GM18498 (cell line): ENCODE data around the gene SETBP1.
A peak's percentile ranks its signal among the peaks of the same experiment; 100 is the strongest.
"Not testable (repeated sequence)": the region's sequence is repeated elsewhere in the genome, so short reads cannot be mapped to it uniquely, and the experiment has no call there.

ENCODE experiments used
- ATAC-seq: cut with Tn5 transposase; IDR thresholded peaks from one replicate; pipeline ENCODE4 v1.9.1; 2021; ENCODE audit warnings: mild to moderate bottlenecking, moderate library complexity; ENCODE audit not compliant: unreplicated experiment

Gene SETBP1

GRCh38 chr18:44788334-44788733 lies 107.6 kb downstream of the SETBP1 start:
- no peak for ATAC-seq

- no peak for ATAC-seq
Observed at GRCh38 chr18:44789710-44790109, 109.0 kb downstream of the SETBP1 start.

GRCh38 chr18:44790860-44791259 lies 110.2 kb downstream of the SETBP1 start:
- ATAC-seq, result no peak

- ATAC-seq, result no peak
Observed at GRCh38 chr18:44791520-44791919, 110.8 kb downstream of the SETBP1 start.

- ATAC-seq, result no peak
Observed at GRCh38 chr18:44792456-44793061, 111.9 kb downstream of the SETBP1 start.

- ATAC-seq, result no peak
Observed at GRCh38 chr18:44793194-44793593, 112.5 kb downstream of the SETBP1 start.

GRCh38 chr18:44793685-44794084 lies 113.0 kb downstream of the SETBP1 start:
- no peak for ATAC-seq

GRCh38 chr18:44795241-44795640 lies 114.6 kb downstream of the SETBP1 start:
- no peak for ATAC-seq

GRCh38 chr18:44796429-44797428 lies 116.0 kb downstream of the SETBP1 start:
- ATAC-seq, result no peak

GRCh38 chr18:44798433-44799048 lies 117.9 kb downstream of the SETBP1 start:
- no peak for ATAC-seq

GRCh38 chr18:44799382-44799906 lies 118.8 kb downstream of the SETBP1 start:
- ATAC-seq, result peak; percentile 38

- ATAC-seq, result peak; percentile 51
Observed at GRCh38 chr18:44799907-44800421, 119.3 kb downstream of the SETBP1 start.

- ATAC-seq, result not testable (repeated sequence)
Observed at GRCh38 chr18:44800766-44801165, 120.1 kb downstream of the SETBP1 start.

GRCh38 chr18:44801781-44802180 lies 121.1 kb downstream of the SETBP1 start:
- ATAC-seq, result no peak

GRCh38 chr18:44802508-44802907 lies 121.8 kb downstream of the SETBP1 start:
- ATAC-seq, result no peak

- no peak for ATAC-seq
Observed at GRCh38 chr18:44803019-44803650, 122.4 kb downstream of the SETBP1 start.

- no peak for ATAC-seq
Observed at GRCh38 chr18:44804033-44804432, 123.3 kb downstream of the SETBP1 start.

GRCh38 chr18:44805176-44805575 lies 124.5 kb downstream of the SETBP1 start:
- no peak for ATAC-seq

GRCh38 chr18:44805643-44806042 lies 125.0 kb downstream of the SETBP1 start:
- no peak for ATAC-seq

GRCh38 chr18:44807766-44808165 lies 127.1 kb downstream of the SETBP1 start:
- no peak for ATAC-seq
